Vagina (tissue), 2 donors: ENCODE results near the gene AGPS.

Experiments
- POLR2AphosphoS5 ChIP-seq, 2 donors: sonication (generic); formaldehyde crosslinking; IDR thresholded peaks; one replicate each; pipeline ENCODE4 v1.9.0; 2017; ENCODE audit warnings: antibody characterized with exemption in 2 of 2, mild to moderate bottlenecking in 2 of 2, low read depth in 1 of 2; ENCODE audit not compliant: insufficient read depth in 1 of 2
- TF ChIP-seq, protein P1 (sequence below), 3 experiments: fragments of 450-650 bp in 2 of 3; fragments of 200-600 bp in 1 of 3; sonication (generic) in 1 of 3; IDR thresholded peaks; one replicate each; pipeline ENCODE4 v1.5.1; 2017 to 2019; ENCODE audit warnings: antibody characterized with exemption in 3 of 3, mild to moderate bottlenecking in 2 of 3, moderate library complexity in 2 of 3

GRCh38 chr2:177482195-177482594 is 89.6 kb downstream of the AGPS start:
- TF ChIP-seq, protein P1, sequence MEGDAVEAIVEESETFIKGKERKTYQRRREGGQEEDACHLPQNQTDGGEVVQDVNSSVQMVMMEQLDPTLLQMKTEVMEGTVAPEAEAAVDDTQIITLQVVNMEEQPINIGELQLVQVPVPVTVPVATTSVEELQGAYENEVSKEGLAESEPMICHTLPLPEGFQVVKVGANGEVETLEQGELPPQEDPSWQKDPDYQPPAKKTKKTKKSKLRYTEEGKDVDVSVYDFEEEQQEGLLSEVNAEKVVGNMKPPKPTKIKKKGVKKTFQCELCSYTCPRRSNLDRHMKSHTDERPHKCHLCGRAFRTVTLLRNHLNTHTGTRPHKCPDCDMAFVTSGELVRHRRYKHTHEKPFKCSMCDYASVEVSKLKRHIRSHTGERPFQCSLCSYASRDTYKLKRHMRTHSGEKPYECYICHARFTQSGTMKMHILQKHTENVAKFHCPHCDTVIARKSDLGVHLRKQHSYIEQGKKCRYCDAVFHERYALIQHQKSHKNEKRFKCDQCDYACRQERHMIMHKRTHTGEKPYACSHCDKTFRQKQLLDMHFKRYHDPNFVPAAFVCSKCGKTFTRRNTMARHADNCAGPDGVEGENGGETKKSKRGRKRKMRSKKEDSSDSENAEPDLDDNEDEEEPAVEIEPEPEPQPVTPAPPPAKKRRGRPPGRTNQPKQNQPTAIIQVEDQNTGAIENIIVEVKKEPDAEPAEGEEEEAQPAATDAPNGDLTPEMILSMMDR (IDR thresholded peaks at IDR 0.05): no peak
- no peak for TF ChIP-seq POLR2AphosphoS5 (IDR thresholded peaks at IDR 0.05; ENCODE audit: insufficient read depth in 1 of 2, low read depth in 1 of 2)
